A549 treated with CORT108297 at 1 μM for 4 hours (cell line): Measurements from ENCODE around the gene PSMB7. TPM values are rescaled to one million over a fixed set of nuclear protein-coding genes. Genes with fewer than 3 reads are reported as not detected.

Source experiments
- total RNA-seq: library from RNA; stranded (reverse); fragments of 200-300 nt; extraction: Qiagen RNA extraction; gene quantifications from 5 replicates; pipeline ENCODE4 v1.2.3, GENCODE V29; 2022

PSMB7 gene
- total RNA-seq, result 304 to 354 TPM (median 321 TPM) in 5 replicates

GRCh38 chr9:124415102-124415851 lies at the start of gene PSMB7:
Gene PSMB7, minus strand, starts transcription at chr9:124415442. Its CDS starts 17 bp downstream, at chr9:124415425.

GRCh38 chr9:124450241-124450924 lies 35.1 kb upstream of the PSMB7 start, which contains the start of gene ADGRD2:
Gene ADGRD2, plus strand, starts transcription at chr9:124450451. Its CDS starts 1,216 bp downstream, at chr9:124451667.

Other genes with a start within 250 kb of the PSMB7 start
- gene NEK6, start 157.5 kb downstream of the PSMB7 start, total RNA-seq, result 52.9 to 75.1 TPM (median 71.9 TPM) in 5 replicates
- not detected in 5 replicates for gene ADGRD2, start 35.0 kb upstream of the PSMB7 start, total RNA-seq
- gene NR5A1, start 92.0 kb upstream of the PSMB7 start, total RNA-seq, result 0.03 to 0.06 TPM (median 0.03 TPM) in 4 of 5 replicates, not detected in the other